HepG2 (cell line): ENCODE data around the gene ULK3. TPM values are rescaled to one million over a fixed set of nuclear protein-coding genes. Genes with fewer than 3 reads are reported as not detected.

Source experiments
- CREB1 ChIP-seq, 2 experiments: fragments of 450-650 bp in 1 of 2; IDR thresholded peaks; 2 replicates each; pipeline ENCODE4 v1.6.1; 2016 to 2017; ENCODE audit warnings: control low read depth in 1 of 2, mild to moderate bottlenecking in 1 of 2, missing compliant biosample characterization in 1 of 2, missing genetic modification characterization in 1 of 2
- ERF ChIP-seq: IDR thresholded peaks from 2 replicates; pipeline ENCODE4 v1.6.1; 2018; ENCODE audit warnings: missing biosample characterization, missing genetic modification reagents
- FIP1L1 ChIP-seq: fragments of 200-400 bp; formaldehyde crosslinking; IDR thresholded peaks from 2 replicates; pipeline ENCODE4 v1.6.1; 2018; ENCODE audit warnings: low read depth, mild to moderate bottlenecking, low read length, moderate library complexity, borderline replicate concordance; ENCODE audit not compliant: insufficient read depth
- FOXP4 ChIP-seq: sonication (generic); formaldehyde crosslinking; IDR thresholded peaks from 2 replicates; pipeline ENCODE4 v1.4.0; 2020; ENCODE audit warnings: missing genetic modification reagents
- MED1 ChIP-seq: sonication (generic); formaldehyde crosslinking; IDR thresholded peaks from 2 replicates; pipeline ENCODE4 v1.4.0; 2020; ENCODE audit warnings: missing genetic modification reagents
- NBN ChIP-seq: fragments of 450-650 bp; conservative IDR thresholded peaks from 2 replicates; pipeline ENCODE4 v1.6.1; 2017
- NFE2L2 ChIP-seq: fragments of 150-350 bp; IDR thresholded peaks from 2 replicates; pipeline ENCODE4 v1.6.1; 2014; ENCODE audit warnings: low read length
- NR3C1 ChIP-seq: sonication (generic); formaldehyde crosslinking; IDR thresholded peaks from 2 replicates; pipeline ENCODE4 v1.4.0; 2020; ENCODE audit warnings: missing genetic modification reagents
- RNF219 ChIP-seq: sonication (generic); formaldehyde crosslinking; IDR thresholded peaks from 2 replicates; pipeline ENCODE4 v1.5.0; 2020; ENCODE audit warnings: mild to moderate bottlenecking, missing genetic modification reagents
- SSRP1 ChIP-seq: IDR thresholded peaks from 2 replicates; pipeline ENCODE4 v1.6.1; 2016; ENCODE audit warnings: control low read depth
- ZBTB1 ChIP-seq: sonication (generic); formaldehyde crosslinking; IDR thresholded peaks from 2 replicates; pipeline ENCODE4 v1.4.0; 2020; ENCODE audit warnings: missing genetic modification reagents, borderline replicate concordance
- ZBTB49 ChIP-seq: sonication (generic); formaldehyde crosslinking; IDR thresholded peaks from 2 replicates; pipeline ENCODE4 v1.4.0; 2020; ENCODE audit warnings: missing genetic modification reagents, borderline replicate concordance
- ZBTB8A ChIP-seq: sonication (generic); formaldehyde crosslinking; IDR thresholded peaks from 2 replicates; pipeline ENCODE4 v1.4.0; 2020; ENCODE audit warnings: mild to moderate bottlenecking, low read depth, missing genetic modification reagents, borderline replicate concordance
- ZNF24 ChIP-seq: fragments of 450-650 bp; IDR thresholded peaks from 2 replicates; pipeline ENCODE4 v1.6.1; 2017; ENCODE audit warnings: antibody characterized with exemption, mild to moderate bottlenecking
- ZNF501 ChIP-seq: sonication (generic); formaldehyde crosslinking; IDR thresholded peaks from 2 replicates; pipeline ENCODE4 v1.5.1; 2020; ENCODE audit warnings: mild to moderate bottlenecking, moderate library complexity, missing genetic modification reagents
- ZNF703 ChIP-seq: sonication (generic); formaldehyde crosslinking; IDR thresholded peaks from 2 replicates; pipeline ENCODE4 v1.5.1; 2020; ENCODE audit warnings: missing genetic modification reagents, mild to moderate bottlenecking, moderate library complexity, borderline replicate concordance
- polyA plus RNA-seq, 8 experiments: library from polyadenylated mRNA; depleted of rRNA in 3 of 8; stranded (reverse) in 7 of 8; unstranded in 1 of 8; fragments of >200 nt; fragmentation: Illumina TruSeq in 4 of 8; extraction: Trizol in 4 of 8; gene quantifications; 2 replicates each; pipeline versions ENCODE4 v1.2.1 to v1.2.3, GENCODE V29; 2011 to 2016; ENCODE audit warnings: low read depth in 4 of 8, missing spikeins in 1 of 8, mixed read lengths in 1 of 8; ENCODE audit not compliant: insufficient read depth in 1 of 8
- total RNA-seq, 5 experiments: library from RNA; depleted of rRNA; stranded (reverse); fragments of >200 nt; fragmentation: Illumina TruSeq; extraction: Trizol; gene quantifications; 2 replicates each; pipeline ENCODE4 v1.2.3, GENCODE V29; 2016; ENCODE audit warnings: low read depth in 1 of 5
- TF ChIP-seq, protein P1 (sequence below): IDR thresholded peaks from 2 replicates; pipeline ENCODE4 v1.6.1; 2018; ENCODE audit warnings: missing genetic modification reagents, mild to moderate bottlenecking, missing compliant biosample characterization
- TF ChIP-seq, protein P2 (sequence below): sonication (generic); formaldehyde crosslinking; IDR thresholded peaks from 2 replicates; pipeline ENCODE4 v1.8.0; 2022; ENCODE audit warnings: mild to moderate bottlenecking, missing genetic modification reagents, moderate library complexity
- TF ChIP-seq, protein P3 (sequence below): sonication (generic); formaldehyde crosslinking; IDR thresholded peaks from 2 replicates; pipeline ENCODE4 v1.4.0; 2020; ENCODE audit warnings: missing genetic modification reagents; ENCODE audit errors: not compliant biosample characterization

The ULK3 gene
- total and polyA plus RNA-seq, 2 of the 13 experiments (the other 11 are each of a cell fraction or from before 2014, with no cell fraction given) = 15.2 to 23.7 TPM

DNA sequence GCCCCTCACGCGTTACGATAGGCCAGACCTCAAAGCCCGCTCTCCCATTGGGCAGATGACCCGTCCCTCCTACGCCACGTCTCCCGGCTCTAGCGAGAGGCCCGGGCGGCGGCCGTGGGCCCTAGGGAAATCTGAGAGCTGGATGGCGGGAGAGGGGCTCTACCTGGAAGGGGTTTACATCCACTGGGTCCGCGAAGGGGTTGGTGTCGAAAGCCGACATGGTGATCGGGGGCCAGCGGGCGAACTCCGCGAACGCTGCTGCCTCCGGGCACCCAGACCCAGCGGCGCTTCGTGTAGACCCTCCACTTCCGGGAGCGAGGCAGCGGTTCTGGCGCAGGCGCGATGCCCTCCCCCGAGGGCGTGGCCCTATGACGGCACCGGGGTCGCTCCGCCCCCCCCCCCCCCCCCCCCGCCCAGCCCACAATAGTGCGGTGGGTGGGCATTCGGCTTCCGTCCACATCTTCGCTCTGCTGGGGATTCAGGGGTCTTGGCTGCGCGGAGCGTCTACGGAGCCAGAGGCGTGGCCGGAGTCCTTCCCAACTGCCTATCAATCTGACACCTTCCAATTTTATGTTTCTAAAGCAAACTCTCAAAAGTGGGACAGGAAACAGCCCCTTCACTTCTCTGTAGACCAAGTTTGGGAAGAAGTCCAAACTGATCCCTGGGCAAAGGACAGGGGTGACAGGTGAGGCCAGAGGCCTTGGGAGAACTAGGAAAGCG, 30.2 kb upstream of the ULK3 start, which contains the start of gene SCAMP2 (continued):
- TF ChIP-seq RNF219 = no peak
- TF ChIP-seq, protein P1, sequence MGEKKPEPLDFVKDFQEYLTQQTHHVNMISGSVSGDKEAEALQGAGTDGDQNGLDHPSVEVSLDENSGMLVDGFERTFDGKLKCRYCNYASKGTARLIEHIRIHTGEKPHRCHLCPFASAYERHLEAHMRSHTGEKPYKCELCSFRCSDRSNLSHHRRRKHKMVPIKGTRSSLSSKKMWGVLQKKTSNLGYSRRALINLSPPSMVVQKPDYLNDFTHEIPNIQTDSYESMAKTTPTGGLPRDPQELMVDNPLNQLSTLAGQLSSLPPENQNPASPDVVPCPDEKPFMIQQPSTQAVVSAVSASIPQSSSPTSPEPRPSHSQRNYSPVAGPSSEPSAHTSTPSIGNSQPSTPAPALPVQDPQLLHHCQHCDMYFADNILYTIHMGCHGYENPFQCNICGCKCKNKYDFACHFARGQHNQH (CRISPR knock-in tag) = peak; percentile 50; the same call in 1 of the 2 replicates
- no peak for TF ChIP-seq ZNF24
- no peak for TF ChIP-seq NFE2L2
- no peak for TF ChIP-seq FOXP4 (CRISPR knock-in tag)
- TF ChIP-seq MED1 (CRISPR knock-in tag) = peak; percentile 33; the same call in 1 of the 2 replicates
- TF ChIP-seq, protein P2, sequence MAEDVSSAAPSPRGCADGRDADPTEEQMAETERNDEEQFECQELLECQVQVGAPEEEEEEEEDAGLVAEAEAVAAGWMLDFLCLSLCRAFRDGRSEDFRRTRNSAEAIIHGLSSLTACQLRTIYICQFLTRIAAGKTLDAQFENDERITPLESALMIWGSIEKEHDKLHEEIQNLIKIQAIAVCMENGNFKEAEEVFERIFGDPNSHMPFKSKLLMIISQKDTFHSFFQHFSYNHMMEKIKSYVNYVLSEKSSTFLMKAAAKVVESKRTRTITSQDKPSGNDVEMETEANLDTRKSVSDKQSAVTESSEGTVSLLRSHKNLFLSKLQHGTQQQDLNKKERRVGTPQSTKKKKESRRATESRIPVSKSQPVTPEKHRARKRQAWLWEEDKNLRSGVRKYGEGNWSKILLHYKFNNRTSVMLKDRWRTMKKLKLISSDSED (CRISPR knock-in tag) = no peak
- TF ChIP-seq ZBTB49 (CRISPR knock-in tag) = 0 out of 2 replicates have a peak, but pooled peaks have one; percentile 35
- peak; percentile 19; the same call in 1 of the 2 replicates for TF ChIP-seq ZNF501 (CRISPR knock-in tag)
- no peak; the same call in 1 of the 2 replicates for TF ChIP-seq ZNF703 (CRISPR knock-in tag)
- TF ChIP-seq FIP1L1 = no peak
- no peak for TF ChIP-seq ZBTB1 (CRISPR knock-in tag)
- TF ChIP-seq, protein P3, sequence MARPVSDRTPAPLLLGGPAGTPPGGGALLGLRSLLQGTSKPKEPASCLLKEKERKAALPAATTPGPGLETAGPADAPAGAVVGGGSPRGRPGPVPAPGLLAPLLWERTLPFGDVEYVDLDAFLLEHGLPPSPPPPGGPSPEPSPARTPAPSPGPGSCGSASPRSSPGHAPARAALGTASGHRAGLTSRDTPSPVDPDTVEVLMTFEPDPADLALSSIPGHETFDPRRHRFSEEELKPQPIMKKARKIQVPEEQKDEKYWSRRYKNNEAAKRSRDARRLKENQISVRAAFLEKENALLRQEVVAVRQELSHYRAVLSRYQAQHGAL (CRISPR knock-in tag) = no peak
- TF ChIP-seq ERF (CRISPR knock-in tag) = peak; percentile 11; the same call in 1 of the 2 replicates
- TF ChIP-seq SSRP1 = no peak
- TF ChIP-seq NBN = no peak
- TF ChIP-seq ZBTB8A (CRISPR knock-in tag) = no peak
- TF ChIP-seq CREB1 (IDR thresholded peaks at IDR 0.05) = peak; percentile 91
- peak; percentile 88 for TF ChIP-seq CREB1 (CRISPR knock-in tag; IDR thresholded peaks at IDR 0.05)
- TF ChIP-seq NR3C1 (CRISPR knock-in tag) = no peak
